ENCODE results near the gene CXCL14. TPM values are rescaled to one million over a fixed set of nuclear protein-coding genes. Genes with fewer than 3 reads are reported as not detected.

Gene CXCL14
- total RNA-seq (2014; rRNA removed), result not detected in 2 replicates
- Bru-seq, nascent RNA, result not detected
- BruChase-seq, experiment 1, labeled RNA remaining after a 6-hour chase, result not detected
- BruChase-seq, experiment 2, labeled RNA remaining after a 2-hour chase, result not detected
- long read RNA-seq, result 0 reads

GRCh38 chr5:135578685-135579341 lies at the start of gene CXCL14:
Gene CXCL14 (minus strand): TSS chr5:135578991. CDS start chr5:135578778, 213 bp downstream.
- BruUV-seq (replicated peaks), result no TSS peak
- Histone ChIP-seq H3K27ac (ENCODE audit: low read length) (no peak within 1 kb of the TSS), H2AFZ (ENCODE audit: low read length) (no peak within 1 kb of the TSS), H4K20me1 (ENCODE audit: low read length) (no peaks in the 10 kb centered on the region), H3K9me2 (replicated peaks; ENCODE audit: low read length) (no peaks in the 10 kb centered on the region), H3K4me1 (ENCODE audit: insufficient read depth, low read length) (no peaks in the 10 kb centered on the region), H3K27me3 (ENCODE audit: low read length) (peaks cover 46% of the 10 kb centered on the region), H3K36me3 (ENCODE audit: low read depth, low read length) (no peaks in the 10 kb centered on the region), H3F3A (ENCODE audit: low read length, unreplicated experiment) (no peaks in the 10 kb centered on the region), H3K9me3 (ENCODE audit: low read length) (no peaks in the 10 kb centered on the region), H3K9ac (ENCODE audit: low read length) (no peak within 1 kb of the TSS), H3K4me3 (ENCODE audit: low read length) (no peak within 1 kb of the TSS), H3K79me2 (ENCODE audit: low read length) (no peaks in the 10 kb centered on the region), H3K4me2 (ENCODE audit: low read length) (no peak within 1 kb of the TSS)
- TF ChIP-seq EZH2phosphoT487 (IDR thresholded peaks at IDR 0.05; ENCODE audit: borderline replicate concordance, low read length) (no peak), EZH2 (IDR thresholded peaks at IDR 0.05; ENCODE audit: low read length, unreplicated experiment) (no peak), CTCF (conservative IDR thresholded peaks at IDR 0.05; ENCODE audit: low read depth, low read length) (no peak)
- POLR2A ChIA-PET (ENCODE audit: unreplicated experiment), result no interaction called here
- CTCF ChIA-PET, result no interaction called here
- DNase-seq, result no peak
- intact Hi-C loops (cut with micrococcal nuclease), result no loop called here
- no peak for ATAC-seq

GRCh38 chr5:135626636-135627035 lies 47.8 kb upstream of the CXCL14 start:
- Histone ChIP-seq H3K27me3 (ENCODE audit: low read length) (peaks cover 15% of the 10 kb centered on the region), H3K9me3 (ENCODE audit: low read length) (no peaks in the 10 kb centered on the region), H3K79me2 (ENCODE audit: low read length) (no peaks in the 10 kb centered on the region), H3K27ac (ENCODE audit: low read length) (no peak overlapping the region), H3K4me3 (ENCODE audit: low read length) (no peak overlapping the region), H3K4me1 (ENCODE audit: insufficient read depth, low read length) (no peaks in the 10 kb centered on the region), H3F3A (ENCODE audit: low read length, unreplicated experiment) (no peaks in the 10 kb centered on the region), H3K36me3 (ENCODE audit: low read depth, low read length) (no peaks in the 10 kb centered on the region), H3K9me2 (replicated peaks; ENCODE audit: low read length) (no peaks in the 10 kb centered on the region), H3K9ac (ENCODE audit: low read length) (no peak overlapping the region), H4K20me1 (ENCODE audit: low read length) (no peaks in the 10 kb centered on the region), H3K4me2 (ENCODE audit: low read length) (no peak overlapping the region), H2AFZ (ENCODE audit: low read length) (no peak overlapping the region)
- DNase-seq, result no peak
- intact Hi-C loops (cut with micrococcal nuclease), result no loop called here
- no peak for TF ChIP-seq EZH2 (IDR thresholded peaks at IDR 0.05; ENCODE audit: low read length, unreplicated experiment)
- TF ChIP-seq CTCF (conservative IDR thresholded peaks at IDR 0.05; ENCODE audit: low read depth, low read length), result no peak
- TF ChIP-seq EZH2phosphoT487 (IDR thresholded peaks at IDR 0.05; ENCODE audit: borderline replicate concordance, low read length), result no peak
- POLR2A ChIA-PET (ENCODE audit: unreplicated experiment), result no interaction called here
- no TSS peak for BruUV-seq (replicated peaks)
- CTCF ChIA-PET, result no interaction called here
- ATAC-seq, result no peak

GRCh38 chr5:135625961-135626360 lies 47.2 kb upstream of the CXCL14 start:
- Histone ChIP-seq H3K4me1 (ENCODE audit: insufficient read depth, low read length) (no peaks in the 10 kb centered on the region), H3K4me3 (ENCODE audit: low read length) (no peak overlapping the region), H3K79me2 (ENCODE audit: low read length) (no peaks in the 10 kb centered on the region), H3K27ac (ENCODE audit: low read length) (no peak overlapping the region), H3F3A (ENCODE audit: low read length, unreplicated experiment) (no peaks in the 10 kb centered on the region), H3K9me2 (replicated peaks; ENCODE audit: low read length) (no peaks in the 10 kb centered on the region), H3K4me2 (ENCODE audit: low read length) (no peak overlapping the region), H3K36me3 (ENCODE audit: low read depth, low read length) (no peaks in the 10 kb centered on the region), H3K9ac (ENCODE audit: low read length) (no peak overlapping the region), H3K9me3 (ENCODE audit: low read length) (no peaks in the 10 kb centered on the region), H2AFZ (ENCODE audit: low read length) (no peak overlapping the region), H3K27me3 (ENCODE audit: low read length) (peaks cover 12% of the 10 kb centered on the region; the same call in 1 of the 2 replicates), H4K20me1 (ENCODE audit: low read length) (no peaks in the 10 kb centered on the region)
- CTCF ChIA-PET, result no interaction called here
- DNase-seq (no peak), ATAC-seq (no peak)
- no TSS peak for BruUV-seq (replicated peaks)
- no peak for TF ChIP-seq EZH2 (IDR thresholded peaks at IDR 0.05; ENCODE audit: low read length, unreplicated experiment)
- TF ChIP-seq CTCF (conservative IDR thresholded peaks at IDR 0.05; ENCODE audit: low read depth, low read length), result no peak
- TF ChIP-seq EZH2phosphoT487 (IDR thresholded peaks at IDR 0.05; ENCODE audit: borderline replicate concordance, low read length), result no peak
- POLR2A ChIA-PET (ENCODE audit: unreplicated experiment), result no interaction called here
- intact Hi-C loops (cut with micrococcal nuclease), result no loop called here

Measured in PC-3 (cell line).